ENCODE data around the gene PTPRA.

Gene PTPRA

DNA sequence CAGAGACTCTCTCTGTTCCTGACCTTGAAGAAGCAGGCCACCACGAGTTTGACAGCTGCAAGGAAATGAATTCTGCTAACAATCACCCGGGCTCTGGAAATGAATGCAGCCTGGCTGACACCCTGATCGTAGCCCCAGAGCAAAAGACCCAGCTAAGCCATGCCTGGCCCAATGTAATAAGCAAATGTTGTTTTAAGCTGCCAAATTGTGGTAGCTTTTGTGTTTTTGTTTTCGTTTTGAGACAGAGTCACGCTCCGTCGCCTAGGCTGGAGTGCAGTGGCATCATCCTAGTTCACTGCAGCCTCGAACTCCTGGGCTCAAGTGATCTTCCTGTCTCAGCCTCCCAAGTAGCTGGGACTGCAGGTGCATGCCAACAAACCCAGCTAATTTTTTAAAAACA lies 194.8 kb downstream of the PTPRA start:
- no peak overlapping the region for H3K27ac ChIP-seq
- no peaks in the 10 kb centered on the region for H3K36me3 ChIP-seq
- H3K9me3 ChIP-seq: no peaks in the 10 kb centered on the region
- H3K27me3 ChIP-seq: peaks cover 76% of the 10 kb centered on the region
- peaks cover 17 to 26% of the 10 kb centered on the region in 2 experiments for H3K4me1 ChIP-seq (ENCODE audit: control insufficient read depth in 1 of 2, insufficient read depth in 1 of 2, low read depth in 1 of 2, low read length in 1 of 2)
- TF ChIP-seq, protein P1, sequence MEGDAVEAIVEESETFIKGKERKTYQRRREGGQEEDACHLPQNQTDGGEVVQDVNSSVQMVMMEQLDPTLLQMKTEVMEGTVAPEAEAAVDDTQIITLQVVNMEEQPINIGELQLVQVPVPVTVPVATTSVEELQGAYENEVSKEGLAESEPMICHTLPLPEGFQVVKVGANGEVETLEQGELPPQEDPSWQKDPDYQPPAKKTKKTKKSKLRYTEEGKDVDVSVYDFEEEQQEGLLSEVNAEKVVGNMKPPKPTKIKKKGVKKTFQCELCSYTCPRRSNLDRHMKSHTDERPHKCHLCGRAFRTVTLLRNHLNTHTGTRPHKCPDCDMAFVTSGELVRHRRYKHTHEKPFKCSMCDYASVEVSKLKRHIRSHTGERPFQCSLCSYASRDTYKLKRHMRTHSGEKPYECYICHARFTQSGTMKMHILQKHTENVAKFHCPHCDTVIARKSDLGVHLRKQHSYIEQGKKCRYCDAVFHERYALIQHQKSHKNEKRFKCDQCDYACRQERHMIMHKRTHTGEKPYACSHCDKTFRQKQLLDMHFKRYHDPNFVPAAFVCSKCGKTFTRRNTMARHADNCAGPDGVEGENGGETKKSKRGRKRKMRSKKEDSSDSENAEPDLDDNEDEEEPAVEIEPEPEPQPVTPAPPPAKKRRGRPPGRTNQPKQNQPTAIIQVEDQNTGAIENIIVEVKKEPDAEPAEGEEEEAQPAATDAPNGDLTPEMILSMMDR (IDR thresholded peaks at IDR 0.05): no peak
- H3K4me3 ChIP-seq (ENCODE audit: low read depth in 1 of 2, low read length in 1 of 2): no peak overlapping the region

DNA sequence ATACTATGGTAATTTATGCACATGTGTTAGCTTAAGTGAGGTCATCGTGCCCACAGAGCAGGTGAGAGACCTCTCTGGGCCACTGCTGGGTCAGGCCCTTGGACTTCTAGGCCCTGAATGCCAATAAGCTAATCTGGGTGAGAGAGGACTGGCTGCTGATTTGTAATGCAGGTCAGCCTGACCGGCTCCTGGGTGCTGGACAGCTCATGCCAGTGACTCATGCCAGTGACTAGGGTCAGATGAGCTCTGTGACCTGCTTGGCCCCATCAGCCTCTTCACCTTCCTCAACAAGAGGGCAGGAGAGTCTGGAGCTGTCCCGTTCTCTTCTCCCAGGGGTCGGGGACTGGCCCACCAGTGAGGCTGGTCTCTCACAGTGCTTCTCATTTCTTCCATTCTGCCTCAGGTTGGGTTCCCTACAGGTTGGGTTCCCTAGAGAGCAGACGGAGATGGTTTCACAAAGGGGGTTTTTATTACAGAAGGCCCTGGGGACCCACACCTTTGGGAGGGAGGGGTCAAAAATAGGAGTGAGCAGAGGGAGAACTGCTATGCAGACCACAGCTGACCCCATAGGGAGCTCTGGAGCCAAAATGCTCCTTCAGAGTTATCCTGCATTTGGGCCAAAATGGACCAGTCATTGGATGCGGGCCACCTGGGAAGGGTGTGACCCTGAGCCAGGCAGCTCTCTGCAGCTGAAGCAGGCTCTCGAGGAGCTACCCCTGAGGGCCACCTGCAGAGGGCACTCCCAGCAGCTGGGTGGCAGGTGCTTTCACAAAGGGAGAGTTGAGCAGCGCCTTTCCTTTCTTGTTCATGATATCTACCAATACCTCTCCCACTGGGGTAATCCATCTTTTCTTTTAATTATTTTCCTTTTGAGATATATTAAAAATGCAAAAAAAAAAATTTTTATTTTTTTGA lies 196.0 kb downstream of the PTPRA start:
- H3K27me3 ChIP-seq: peaks cover 88% of the 10 kb centered on the region
- no peak overlapping the region for H3K27ac ChIP-seq
- H3K4me3 ChIP-seq (ENCODE audit: low read depth in 1 of 2, low read length in 1 of 2): no peak overlapping the region
- no peaks in the 10 kb centered on the region for H3K9me3 ChIP-seq
- TF ChIP-seq, protein P1 (IDR thresholded peaks at IDR 0.05): no peak
- H3K4me1 ChIP-seq (ENCODE audit: control insufficient read depth in 1 of 2, insufficient read depth in 1 of 2, low read depth in 1 of 2, low read length in 1 of 2): peaks cover 17 to 26% of the 10 kb centered on the region in 2 experiments
- no peaks in the 10 kb centered on the region for H3K36me3 ChIP-seq

DNA sequence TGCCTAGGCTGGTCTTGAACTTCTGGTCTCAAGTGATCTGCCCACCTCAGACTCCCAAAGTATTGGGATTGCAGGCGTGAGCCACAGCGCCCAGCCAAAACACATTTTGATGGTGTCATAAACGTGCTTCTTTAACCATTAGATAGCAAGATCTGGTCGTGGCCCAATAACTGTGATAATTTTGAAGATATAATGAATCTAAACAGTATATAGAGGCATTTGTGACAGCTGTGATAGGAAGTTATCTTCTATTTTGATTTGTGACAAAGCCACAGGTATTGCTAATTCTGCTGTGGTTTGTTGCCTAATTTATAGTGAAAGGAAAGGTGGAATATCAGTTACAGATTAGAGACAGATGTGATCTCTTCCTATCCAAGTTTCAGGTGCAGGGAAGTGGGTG lies 197.4 kb downstream of the PTPRA start:
- H3K4me1 ChIP-seq (ENCODE audit: control insufficient read depth in 1 of 2, insufficient read depth in 1 of 2, low read depth in 1 of 2, low read length in 1 of 2): peaks cover 31 to 41% of the 10 kb centered on the region in 2 experiments
- no peak overlapping the region for H3K27ac ChIP-seq
- no peaks in the 10 kb centered on the region for H3K9me3 ChIP-seq
- TF ChIP-seq, protein P1 (IDR thresholded peaks at IDR 0.05): no peak
- peak overlapping the region in 1 of 2 experiments; percentile 69 for H3K4me3 ChIP-seq (ENCODE audit: low read depth in 1 of 2, low read length in 1 of 2)
- peaks cover 87% of the 10 kb centered on the region for H3K27me3 ChIP-seq
- no peaks in the 10 kb centered on the region for H3K36me3 ChIP-seq

DNA sequence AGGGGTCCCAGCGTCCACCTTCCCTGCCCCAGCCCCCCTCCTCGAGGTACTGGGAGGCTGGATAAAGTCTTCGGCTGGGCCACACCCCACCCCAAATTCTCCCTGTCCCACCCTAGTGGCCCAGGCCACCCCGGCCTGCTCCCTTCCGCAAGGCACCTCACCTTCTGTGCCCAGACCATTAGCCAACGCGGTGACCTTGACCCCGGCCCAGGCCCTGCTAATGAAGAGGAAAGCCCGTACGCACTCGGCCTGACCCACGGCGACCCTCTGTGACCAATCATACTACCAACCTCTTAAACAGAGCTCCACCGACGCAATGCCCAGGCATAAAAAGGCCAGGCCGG lies 198.0 kb downstream of the PTPRA start:
- peaks cover 87% of the 10 kb centered on the region for H3K27me3 ChIP-seq
- H3K4me3 ChIP-seq (ENCODE audit: low read depth in 1 of 2, low read length in 1 of 2): peak overlapping the region; percentile 55 to 69
- TF ChIP-seq, protein P1 (IDR thresholded peaks at IDR 0.05): no peak
- H3K27ac ChIP-seq: no peak overlapping the region
- H3K36me3 ChIP-seq: no peaks in the 10 kb centered on the region
- H3K9me3 ChIP-seq: no peaks in the 10 kb centered on the region
- peaks cover 31 to 42% of the 10 kb centered on the region in 2 experiments for H3K4me1 ChIP-seq (ENCODE audit: control insufficient read depth in 1 of 2, insufficient read depth in 1 of 2, low read depth in 1 of 2, low read length in 1 of 2)

DNA sequence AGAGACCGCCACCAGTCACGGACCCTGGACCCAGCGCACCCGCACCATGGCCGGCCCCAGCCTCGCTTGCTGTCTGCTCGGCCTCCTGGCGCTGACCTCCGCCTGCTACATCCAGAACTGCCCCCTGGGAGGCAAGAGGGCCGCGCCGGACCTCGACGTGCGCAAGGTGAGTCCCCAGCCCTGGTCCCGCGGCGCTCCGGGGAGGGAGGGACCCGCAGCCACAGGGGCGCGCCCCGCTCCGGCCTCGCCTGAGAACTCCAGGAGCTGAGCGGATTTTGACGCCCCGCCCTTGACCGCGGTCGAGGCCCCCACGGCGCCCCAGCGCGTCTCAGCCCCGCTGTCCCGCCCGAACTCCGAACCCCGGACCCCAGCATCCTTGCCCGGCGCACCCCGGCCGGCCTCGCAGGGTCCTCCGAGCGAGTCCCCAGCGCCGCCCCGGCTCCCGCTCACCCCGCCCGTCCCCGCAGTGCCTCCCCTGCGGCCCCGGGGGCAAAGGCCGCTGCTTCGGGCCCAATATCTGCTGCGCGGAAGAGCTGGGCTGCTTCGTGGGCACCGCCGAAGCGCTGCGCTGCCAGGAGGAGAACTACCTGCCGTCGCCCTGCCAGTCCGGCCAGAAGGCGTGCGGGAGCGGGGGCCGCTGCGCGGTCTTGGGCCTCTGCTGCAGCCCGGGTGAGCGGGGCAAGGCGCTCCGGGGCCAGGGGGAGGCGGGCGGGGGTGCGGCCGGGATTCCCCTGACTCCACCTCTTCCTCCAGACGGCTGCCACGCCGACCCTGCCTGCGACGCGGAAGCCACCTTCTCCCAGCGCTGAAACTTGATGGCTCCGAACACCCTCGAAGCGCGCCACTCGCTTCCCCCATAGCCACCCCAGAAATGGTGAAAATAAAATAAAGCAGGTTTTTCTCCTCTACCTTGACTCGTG lies 198.6 kb downstream of the PTPRA start, which contains the start of gene OXT:
OXT (plus strand) TSS at position 11 of the 920 bp plus-strand sequence; CDS start at position 47, 36 bp downstream.
- H3K27me3 ChIP-seq: peaks cover 92% of the 10 kb centered on the region
- H3K36me3 ChIP-seq: no peaks in the 10 kb centered on the region
- H3K4me1 ChIP-seq (ENCODE audit: control insufficient read depth in 1 of 2, insufficient read depth in 1 of 2, low read depth in 1 of 2, low read length in 1 of 2): peaks cover 33 to 48% of the 10 kb centered on the region in 2 experiments
- TF ChIP-seq, protein P1 (IDR thresholded peaks at IDR 0.05): no peak
- peak within 1 kb of the TSS; percentile 55 to 69 for H3K4me3 ChIP-seq (ENCODE audit: low read depth in 1 of 2, low read length in 1 of 2)
- H3K9me3 ChIP-seq: no peaks in the 10 kb centered on the region
- peak within 1 kb of the TSS; percentile 28 for H3K27ac ChIP-seq

All from neutrophil (primary cell).